T-helper 1 cell treated with Interleukin-12 subunit alpha and Interleukin-12 subunit beta and Interleukin-4 antibody, amounts not matched to agents 30 μg/mL and 1 μg/mL, for 36 hours (primary cell): ENCODE results near the gene DLEC1.
"Not testable (repeated sequence)": the region's sequence is repeated elsewhere in the genome, so short reads cannot be mapped to it uniquely, and the experiment has no call there.

Source experiments
- H3K27ac Mint-ChIP-seq: one replicate; pipeline ENCODE4 v1.8.0; 2021; ENCODE audit warnings: mild to moderate bottlenecking, mixed read lengths
- H3K27me3 Mint-ChIP-seq: one replicate; pipeline ENCODE4 v1.8.0; 2021; ENCODE audit warnings: low read depth, mixed read lengths
- H3K36me3 Mint-ChIP-seq: one replicate; pipeline ENCODE4 v1.8.0; 2021; ENCODE audit warnings: low read depth, mixed read lengths
- H3K4me1 Mint-ChIP-seq: one replicate; pipeline ENCODE4 v1.8.0; 2021; ENCODE audit warnings: low read depth, mixed read lengths
- H3K4me3 Mint-ChIP-seq: one replicate; pipeline ENCODE4 v1.8.0; 2021; ENCODE audit warnings: mild to moderate bottlenecking, moderate library complexity, mixed read lengths
- H3K9me3 Mint-ChIP-seq: one replicate; pipeline ENCODE4 v1.8.0; 2021; ENCODE audit warnings: mixed read lengths

DLEC1 gene

DNA sequence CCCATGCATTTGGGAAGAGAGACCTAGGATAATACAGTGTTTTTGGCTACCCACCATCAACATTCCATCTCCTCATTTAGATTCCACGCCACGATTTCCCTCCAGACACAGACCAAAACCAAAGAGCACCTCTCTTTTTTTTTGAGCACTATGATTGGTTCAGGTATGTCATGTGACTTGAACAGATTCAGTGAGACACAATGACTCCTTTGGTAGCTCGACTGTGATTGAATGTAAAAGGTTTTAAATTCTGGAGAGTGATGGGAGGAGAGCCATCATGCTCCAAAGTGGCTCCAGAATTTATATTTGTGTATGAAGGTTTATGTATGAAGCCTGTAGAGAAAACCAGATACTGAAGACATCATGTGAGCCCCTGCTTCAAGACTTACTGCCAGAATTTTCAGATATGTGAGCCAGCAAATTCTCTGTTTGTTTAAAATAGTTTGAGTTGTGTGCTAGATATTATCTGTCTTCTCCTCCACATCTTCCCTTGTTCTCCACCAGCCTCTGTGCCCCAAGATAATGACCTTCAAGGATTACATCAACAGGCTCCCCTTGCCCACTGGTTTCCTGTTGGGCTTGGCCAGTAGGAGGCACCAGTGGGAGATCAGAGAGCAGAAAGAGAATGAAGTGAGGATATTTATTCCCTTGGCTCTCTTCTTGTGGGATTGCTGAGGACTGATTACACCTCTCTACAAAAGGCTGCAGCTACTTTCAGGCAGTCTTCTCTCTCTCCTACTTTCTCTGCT is 111.9 kb downstream of the DLEC1 start:
- Mint-ChIP-seq H3K4me3 (no peak overlapping the region), H3K4me1 (peaks cover 35% of the 10 kb centered on the region), H3K27ac (peak overlapping the region; percentile 13), H3K36me3 (peaks cover 9% of the 10 kb centered on the region), H3K27me3 (peaks cover 4% of the 10 kb centered on the region), H3K9me3 (peaks cover 18% of the 10 kb centered on the region)

DNA sequence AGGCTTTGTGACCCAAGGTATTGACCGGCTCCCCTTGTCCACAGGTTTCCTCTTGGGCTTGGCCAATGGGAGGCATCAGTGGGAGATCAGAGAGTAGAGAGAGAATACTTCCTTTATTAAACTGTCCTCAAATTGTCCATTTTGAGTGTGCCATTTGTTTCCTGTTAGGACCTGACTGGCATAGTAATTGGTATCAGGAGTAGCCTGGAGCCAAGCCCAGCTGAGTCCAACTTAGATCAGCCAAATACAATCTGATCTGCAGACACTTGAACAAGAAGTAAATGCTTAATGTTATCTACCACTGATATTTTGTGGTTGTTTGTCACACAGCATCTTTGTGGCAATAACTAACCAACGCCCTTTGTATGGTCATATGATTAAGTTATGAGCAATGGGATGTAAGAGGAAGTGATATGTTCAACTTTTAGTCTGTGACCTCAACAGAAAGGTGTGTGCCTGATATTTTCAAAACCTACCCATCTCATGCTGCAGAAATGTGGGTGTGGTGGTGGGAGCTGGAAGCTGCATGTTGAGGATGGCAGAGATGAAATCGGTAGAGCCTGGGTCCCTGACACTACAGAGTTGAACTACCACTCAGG is 112.8 kb downstream of the DLEC1 start:
- Mint-ChIP-seq H3K4me1 (peaks cover 35% of the 10 kb centered on the region), H3K9me3 (peaks cover 11% of the 10 kb centered on the region), H3K27me3 (no peaks in the 10 kb centered on the region), H3K27ac (peak overlapping the region; percentile 79), H3K36me3 (peaks cover 3% of the 10 kb centered on the region), H3K4me3 (no peak overlapping the region)

DNA sequence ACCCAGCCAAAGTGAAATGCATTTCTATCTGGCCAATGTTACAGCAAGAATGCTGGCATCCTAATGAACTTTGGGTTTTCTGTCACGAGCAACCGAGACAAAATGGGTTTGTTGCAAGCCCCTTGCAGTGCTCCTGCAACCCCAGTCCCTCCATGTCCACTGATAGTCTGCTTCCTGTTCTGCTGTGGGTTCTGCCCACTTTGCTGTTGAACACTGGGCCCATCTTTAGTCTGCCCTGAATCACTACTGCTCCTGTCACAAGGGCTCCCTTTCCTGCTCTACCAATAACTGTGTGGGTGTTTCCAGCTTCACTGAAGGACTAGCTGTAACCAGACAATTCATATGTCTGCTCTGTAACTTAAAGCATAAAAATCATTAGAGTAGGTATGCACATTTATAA is 113.6 kb downstream of the DLEC1 start:
- peaks cover 35% of the 10 kb centered on the region for H3K4me1 Mint-ChIP-seq

DNA sequence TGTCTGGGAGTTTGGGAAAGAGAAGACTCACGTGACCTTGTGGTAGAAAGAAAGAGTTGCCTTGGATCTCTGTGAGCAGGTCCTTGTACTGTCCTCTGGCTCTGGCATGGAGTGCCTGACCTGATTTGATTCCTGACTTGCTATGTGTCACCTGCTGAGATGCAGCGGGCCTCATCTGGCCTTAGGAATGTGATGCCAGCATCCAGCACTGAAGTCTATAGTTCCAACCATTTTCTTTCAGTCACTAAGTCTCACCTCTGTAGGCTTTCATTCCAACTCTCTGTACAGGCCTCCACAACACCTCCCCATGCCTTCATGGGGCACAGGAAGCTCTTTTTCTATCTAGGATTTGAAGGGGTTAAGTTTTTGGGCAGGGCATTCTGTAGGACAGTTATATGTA is 114.2 kb downstream of the DLEC1 start:
- Mint-ChIP-seq H3K4me3 (no peak overlapping the region), H3K4me1 (peaks cover 35% of the 10 kb centered on the region), H3K27ac (no peak overlapping the region), H3K36me3 (peaks cover 1% of the 10 kb centered on the region), H3K27me3 (no peaks in the 10 kb centered on the region), H3K9me3 (no peaks in the 10 kb centered on the region)

More for the DNA sequence above, 113.6 kb downstream of the DLEC1 start:
- Mint-ChIP-seq H3K36me3 (peaks cover 1% of the 10 kb centered on the region), H3K4me3 (no peak overlapping the region), H3K9me3 (peaks cover 2% of the 10 kb centered on the region), H3K27me3 (no peaks in the 10 kb centered on the region), H3K27ac (peak overlapping the region; percentile 49)

DNA sequence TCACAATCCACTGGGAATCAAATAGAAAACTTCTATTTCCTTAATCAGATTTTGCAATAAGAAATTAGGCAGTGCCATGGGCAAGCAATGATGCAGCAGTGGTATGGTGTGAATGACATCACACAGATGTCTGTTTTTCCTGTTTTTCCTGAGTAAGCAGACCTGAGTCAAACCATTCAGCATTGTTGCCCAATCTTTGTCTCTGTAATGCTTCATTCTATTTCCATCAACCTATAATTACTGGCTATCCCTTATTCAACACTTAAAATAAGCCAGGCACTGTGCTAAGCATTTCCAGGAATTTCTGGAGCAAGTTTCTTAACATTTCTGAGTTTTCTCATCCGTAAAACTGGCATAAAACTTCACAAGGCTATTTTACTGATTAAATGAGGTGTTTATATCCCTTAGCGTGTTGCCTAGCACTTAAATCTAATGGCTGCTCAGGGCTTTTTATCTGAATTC is 115.1 kb downstream of the DLEC1 start:
- no peak overlapping the region for H3K4me3 Mint-ChIP-seq
- peaks cover 1% of the 10 kb centered on the region for H3K36me3 Mint-ChIP-seq
- H3K27ac Mint-ChIP-seq: no peak overlapping the region
- H3K4me1 Mint-ChIP-seq: peaks cover 35% of the 10 kb centered on the region
- no peaks in the 10 kb centered on the region for H3K9me3 Mint-ChIP-seq
- no peaks in the 10 kb centered on the region for H3K27me3 Mint-ChIP-seq

DNA sequence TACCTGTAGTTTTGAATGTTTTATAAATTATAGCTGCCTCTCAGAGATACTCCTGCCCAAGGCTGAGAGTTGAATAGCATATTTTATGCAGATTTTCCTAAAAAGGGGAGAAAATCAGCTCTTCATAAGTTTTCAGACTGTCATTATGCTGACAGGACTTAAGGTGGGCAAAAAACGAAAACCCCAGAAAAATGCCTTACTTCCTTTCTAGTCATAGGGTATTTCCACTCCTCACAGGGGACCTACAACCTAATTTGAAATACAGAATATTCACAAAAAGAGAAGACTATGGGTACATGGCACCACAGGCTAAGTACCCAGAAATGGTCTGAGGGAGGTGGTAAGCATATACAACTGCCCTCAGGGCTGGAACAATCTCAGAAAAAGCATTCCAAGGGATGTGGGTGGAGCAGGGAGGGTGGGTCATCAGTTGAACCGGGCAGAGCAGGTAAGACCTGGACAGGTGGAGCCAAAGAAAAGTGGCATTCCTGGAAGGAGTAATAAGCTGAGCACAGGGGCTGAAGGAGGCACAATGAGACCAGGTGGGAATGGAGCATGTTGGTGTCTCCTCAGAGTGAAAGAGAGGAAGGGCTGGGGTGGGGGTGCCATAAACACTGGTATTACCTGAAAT is 115.7 kb downstream of the DLEC1 start:
- no peaks in the 10 kb centered on the region for H3K27me3 Mint-ChIP-seq
- H3K4me1 Mint-ChIP-seq: peaks cover 30% of the 10 kb centered on the region
- H3K4me3 Mint-ChIP-seq: no peak overlapping the region
- no peaks in the 10 kb centered on the region for H3K9me3 Mint-ChIP-seq
- peaks cover 1% of the 10 kb centered on the region for H3K36me3 Mint-ChIP-seq
- H3K27ac Mint-ChIP-seq: peak overlapping the region; percentile 15

DNA sequence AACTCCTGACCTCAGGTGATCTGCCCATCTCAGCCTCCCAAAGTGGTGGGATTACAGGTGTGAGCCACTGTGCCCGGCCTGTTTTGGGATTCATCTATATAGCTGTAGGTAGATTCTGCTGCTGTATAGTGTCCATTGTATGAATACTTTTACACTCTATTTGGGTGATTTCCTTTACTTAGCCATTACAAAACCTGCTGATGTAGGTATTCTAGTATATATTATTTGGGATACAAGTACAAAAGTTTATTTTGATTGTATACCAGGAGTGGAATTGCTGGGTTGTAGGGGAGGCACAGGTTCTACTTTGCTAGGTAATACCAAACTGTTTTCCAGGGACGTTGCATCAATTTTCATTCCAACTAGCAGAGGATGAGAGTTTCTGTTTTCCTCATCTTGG is 116.8 kb downstream of the DLEC1 start:
- H3K4me3 Mint-ChIP-seq: no peak overlapping the region
- no peak overlapping the region for H3K27ac Mint-ChIP-seq
- H3K9me3 Mint-ChIP-seq: no peaks in the 10 kb centered on the region
- peaks cover 28% of the 10 kb centered on the region for H3K4me1 Mint-ChIP-seq
- H3K36me3 Mint-ChIP-seq: peaks cover 1% of the 10 kb centered on the region
- no peaks in the 10 kb centered on the region for H3K27me3 Mint-ChIP-seq

DNA sequence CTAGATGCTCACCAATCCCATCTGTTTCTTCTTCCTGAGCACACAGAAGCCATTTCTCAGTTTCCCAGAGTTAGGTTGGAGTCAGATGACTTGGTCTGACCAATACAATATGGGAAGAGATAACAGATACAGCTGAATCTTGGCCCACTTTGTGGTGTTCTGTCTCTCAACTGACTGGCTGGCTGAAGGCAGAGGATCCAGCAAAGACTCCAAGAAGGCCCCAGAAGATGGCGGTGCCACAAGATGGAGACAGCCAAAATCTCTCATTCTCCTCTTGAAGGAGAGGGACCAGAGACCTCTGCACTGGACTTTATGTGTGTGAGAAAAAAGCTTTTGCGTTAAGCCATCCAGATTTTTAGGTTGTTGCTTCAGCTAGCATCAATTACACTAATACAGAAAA is 118.1 kb downstream of the DLEC1 start:
- H3K36me3 Mint-ChIP-seq: peaks cover 1% of the 10 kb centered on the region
- H3K4me1 Mint-ChIP-seq: peaks cover 16% of the 10 kb centered on the region
- H3K4me3 Mint-ChIP-seq: no peak overlapping the region
- no peaks in the 10 kb centered on the region for H3K9me3 Mint-ChIP-seq
- H3K27me3 Mint-ChIP-seq: no peaks in the 10 kb centered on the region
- no peak overlapping the region for H3K27ac Mint-ChIP-seq

DNA sequence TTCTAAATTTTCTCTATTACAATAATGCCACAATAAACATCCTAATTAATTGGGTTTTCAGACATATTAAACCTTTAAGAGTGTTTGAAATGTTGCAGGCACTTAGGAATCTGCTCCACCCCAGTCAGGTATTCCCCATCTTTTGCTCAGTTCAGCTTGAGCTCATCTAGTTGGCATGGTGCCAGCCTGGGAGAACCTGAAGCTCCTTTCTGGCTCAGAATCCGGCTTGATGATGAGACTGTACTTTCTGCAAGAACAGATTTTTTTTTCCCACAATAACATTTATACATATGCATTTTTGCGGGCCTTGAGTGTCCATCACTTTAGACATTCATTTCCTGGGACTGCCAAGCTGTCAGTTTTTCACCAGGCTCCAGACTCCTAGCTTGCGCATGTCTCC is 118.6 kb downstream of the DLEC1 start:
- H3K4me1 Mint-ChIP-seq: peaks cover 15% of the 10 kb centered on the region
- no peaks in the 10 kb centered on the region for H3K9me3 Mint-ChIP-seq
- H3K27me3 Mint-ChIP-seq: no peaks in the 10 kb centered on the region
- peaks cover 1% of the 10 kb centered on the region for H3K36me3 Mint-ChIP-seq
- H3K4me3 Mint-ChIP-seq: no peak overlapping the region
- H3K27ac Mint-ChIP-seq: no peak overlapping the region

DNA sequence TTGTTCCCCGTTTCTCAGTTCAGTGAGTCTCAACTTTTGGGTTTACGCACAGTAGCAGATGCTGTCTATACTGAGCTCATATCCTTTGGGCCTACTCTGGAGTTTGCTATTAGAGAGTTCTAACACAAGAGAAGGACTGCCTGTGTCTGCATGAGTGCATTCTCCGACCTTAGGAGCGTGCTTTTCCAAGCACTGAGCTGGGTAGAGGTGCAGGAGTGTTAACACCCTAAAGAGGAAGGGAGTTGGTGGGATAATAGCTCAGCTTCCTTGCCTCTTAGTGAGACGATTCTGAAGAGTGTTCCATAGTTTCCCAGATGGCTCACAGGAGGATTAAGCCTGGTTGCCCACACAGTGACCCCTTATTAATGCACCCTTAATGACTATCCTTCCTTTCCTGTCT is 119.5 kb downstream of the DLEC1 start:
- Mint-ChIP-seq H3K4me1 (peaks cover 17% of the 10 kb centered on the region), H3K36me3 (peaks cover 1% of the 10 kb centered on the region), H3K27me3 (no peaks in the 10 kb centered on the region), H3K9me3 (no peaks in the 10 kb centered on the region), H3K27ac (no peak overlapping the region), H3K4me3 (no peak overlapping the region)

DNA sequence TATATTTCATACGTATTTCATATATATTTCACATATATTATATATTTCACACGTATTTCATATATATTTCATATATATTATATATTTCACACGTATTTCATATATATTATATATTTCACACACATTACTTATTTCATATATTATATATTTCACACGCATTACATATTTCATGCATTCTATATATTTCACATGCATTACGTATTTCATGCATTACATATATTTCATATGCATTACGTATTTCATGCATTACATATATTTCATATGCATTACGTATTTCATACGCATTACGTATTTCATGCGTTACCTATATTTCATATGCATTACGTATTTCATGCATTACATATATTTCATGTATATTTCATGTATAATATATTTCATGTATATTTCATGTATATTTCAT is 121.7 kb downstream of the DLEC1 start:
- H3K4me1 Mint-ChIP-seq: peaks cover 14% of the 10 kb centered on the region
- not testable (repeated sequence) for H3K36me3 Mint-ChIP-seq, H3K9me3 Mint-ChIP-seq, H3K27me3 Mint-ChIP-seq, H3K4me3 Mint-ChIP-seq, H3K27ac Mint-ChIP-seq

DNA sequence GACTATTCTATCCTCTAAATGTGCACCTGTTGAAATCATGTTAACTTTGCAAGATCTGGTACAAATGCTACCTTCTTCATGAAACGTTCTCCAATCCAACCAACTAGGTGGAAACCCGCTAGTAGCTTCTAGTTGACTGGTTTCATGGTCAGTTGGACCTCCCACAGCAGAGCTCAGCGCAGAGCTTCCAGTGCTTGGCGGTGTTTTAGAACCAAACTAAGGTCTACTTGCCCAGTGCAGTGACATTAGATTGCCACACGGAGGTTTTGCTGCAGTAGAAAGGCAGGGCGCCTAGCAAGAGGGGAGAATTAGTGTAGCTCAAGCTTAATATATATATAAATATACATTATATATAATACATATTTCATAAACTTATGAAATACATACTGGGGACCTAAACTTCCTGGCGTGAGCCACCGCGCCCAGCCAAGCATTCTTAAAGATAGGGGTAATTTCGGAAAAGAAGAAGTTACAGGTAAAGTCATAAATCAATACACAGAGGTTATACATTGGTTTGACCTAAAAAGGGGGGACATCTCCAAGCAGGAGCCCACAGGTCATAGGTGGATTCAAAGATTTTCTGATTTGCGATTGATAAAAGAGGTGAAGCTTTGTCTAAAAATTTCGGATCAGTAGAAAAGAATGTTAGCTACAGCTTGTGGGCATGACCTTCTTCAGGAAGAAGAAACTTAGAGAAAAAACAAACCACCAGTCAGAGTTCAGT is 124.3 kb downstream of the DLEC1 start:
- peaks cover 33% of the 10 kb centered on the region for H3K4me1 Mint-ChIP-seq
- H3K36me3 Mint-ChIP-seq: peaks cover 14% of the 10 kb centered on the region
- peak overlapping the region; percentile 63 for H3K27ac Mint-ChIP-seq
- no peaks in the 10 kb centered on the region for H3K27me3 Mint-ChIP-seq
- H3K9me3 Mint-ChIP-seq: no peaks in the 10 kb centered on the region
- no peak overlapping the region for H3K4me3 Mint-ChIP-seq

DNA sequence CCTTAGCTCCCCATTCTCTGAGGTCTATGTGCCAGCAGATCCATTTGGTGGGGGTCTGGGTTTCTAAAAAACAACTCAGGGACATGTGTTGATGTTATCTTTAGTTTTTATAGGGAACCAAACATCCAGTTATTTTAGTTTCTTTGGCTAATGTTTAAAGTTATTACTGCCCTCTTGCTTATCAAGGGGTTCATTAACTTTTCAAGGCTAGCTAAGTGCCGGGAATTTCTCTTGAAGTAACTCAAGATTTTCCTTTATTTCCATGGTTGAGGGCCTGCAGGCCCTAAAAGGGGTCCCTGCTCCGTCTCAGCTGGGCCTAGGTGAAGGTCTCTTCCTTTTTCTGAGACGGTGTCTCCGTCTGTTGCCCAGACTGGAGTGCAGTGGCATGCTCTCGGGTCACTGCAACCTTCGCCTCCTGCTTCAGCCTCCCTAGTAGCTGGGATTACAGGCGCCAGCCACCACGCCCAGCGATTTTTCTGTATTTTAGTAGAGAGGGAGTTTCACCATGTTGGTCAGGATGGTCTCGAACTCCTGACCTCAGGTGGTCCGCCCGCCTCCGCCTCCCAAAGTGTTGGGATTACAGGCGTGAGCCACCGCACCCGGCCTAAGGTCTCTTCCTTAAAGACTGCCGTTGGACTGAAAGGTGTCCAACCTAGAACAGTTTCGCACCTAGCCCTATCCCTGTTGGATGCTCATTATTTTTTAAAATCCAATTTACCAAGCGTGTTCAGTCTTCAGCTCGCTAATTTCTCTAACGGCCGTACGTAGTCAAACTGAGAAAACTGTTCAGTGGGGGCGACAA is 125.0 kb downstream of the DLEC1 start:
- no peaks in the 10 kb centered on the region for H3K27me3 Mint-ChIP-seq
- peaks cover 14% of the 10 kb centered on the region for H3K36me3 Mint-ChIP-seq
- H3K27ac Mint-ChIP-seq: peak overlapping the region; percentile 100
- H3K4me3 Mint-ChIP-seq: peak overlapping the region; percentile 94
- H3K9me3 Mint-ChIP-seq: no peaks in the 10 kb centered on the region
- H3K4me1 Mint-ChIP-seq: peaks cover 39% of the 10 kb centered on the region

DNA sequence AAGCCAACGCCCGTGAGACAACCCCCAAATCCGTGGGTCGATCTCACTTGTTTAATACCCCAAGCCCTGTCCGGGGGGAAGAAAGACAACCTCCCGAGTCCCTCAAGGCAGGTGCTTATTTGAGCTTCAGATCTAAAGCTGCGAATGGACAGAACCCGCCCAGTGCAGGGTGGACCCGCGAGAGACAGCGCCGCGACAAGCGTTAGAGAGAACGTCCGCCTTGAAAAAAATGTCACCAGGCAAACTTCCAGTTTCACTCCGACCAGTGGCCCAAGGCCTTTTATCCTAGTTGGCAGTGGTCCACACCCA is 125.6 kb downstream of the DLEC1 start:
- Mint-ChIP-seq H3K36me3 (peaks cover 14% of the 10 kb centered on the region), H3K4me3 (peak overlapping the region; percentile 94), H3K9me3 (no peaks in the 10 kb centered on the region), H3K27me3 (no peaks in the 10 kb centered on the region), H3K4me1 (peaks cover 42% of the 10 kb centered on the region), H3K27ac (peak overlapping the region; percentile 100)
